HG02588 (cell line): ENCODE measurements around the gene ADAMTS3.
"Not testable (repeated sequence)": the region's sequence is repeated elsewhere in the genome, so short reads cannot be mapped to it uniquely, and the experiment has no call there.

Experiments used
- ATAC-seq: cut with Tn5 transposase; IDR thresholded peaks from one replicate; pipeline ENCODE4 v1.9.1; 2021; ENCODE audit warnings: mild to moderate bottlenecking, moderate library complexity; ENCODE audit not compliant: unreplicated experiment

The ADAMTS3 gene

GRCh38 chr4:72484981-72485380, 84.0 kb downstream of the ADAMTS3 start:
- no peak for ATAC-seq

DNA sequence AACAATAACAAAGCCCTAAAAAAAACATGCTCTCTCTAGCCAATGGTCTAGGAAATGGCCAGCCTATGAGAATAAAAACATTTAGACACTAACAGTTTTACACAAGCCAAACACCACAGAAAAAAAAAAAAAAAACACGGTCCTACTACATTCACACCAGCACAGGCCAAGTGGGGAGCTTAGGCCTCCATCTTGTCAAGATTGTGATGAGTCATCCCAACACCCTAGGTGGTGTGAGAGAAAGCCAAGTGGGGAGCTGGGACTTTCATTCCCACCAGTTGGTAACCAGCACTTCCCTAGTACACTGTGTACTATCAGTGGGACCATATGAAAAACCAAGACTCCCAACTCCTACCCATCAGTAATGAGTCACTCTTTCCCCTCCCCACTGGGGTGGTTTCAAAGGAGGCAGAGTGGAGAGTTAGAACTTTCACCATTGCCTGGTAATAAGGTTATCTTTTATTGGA, 95.6 kb downstream of the ADAMTS3 start:
- ATAC-seq: no peak

- no peak for ATAC-seq
Observed at GRCh38 chr4:72471816-72472215, 97.2 kb downstream of the ADAMTS3 start.

DNA sequence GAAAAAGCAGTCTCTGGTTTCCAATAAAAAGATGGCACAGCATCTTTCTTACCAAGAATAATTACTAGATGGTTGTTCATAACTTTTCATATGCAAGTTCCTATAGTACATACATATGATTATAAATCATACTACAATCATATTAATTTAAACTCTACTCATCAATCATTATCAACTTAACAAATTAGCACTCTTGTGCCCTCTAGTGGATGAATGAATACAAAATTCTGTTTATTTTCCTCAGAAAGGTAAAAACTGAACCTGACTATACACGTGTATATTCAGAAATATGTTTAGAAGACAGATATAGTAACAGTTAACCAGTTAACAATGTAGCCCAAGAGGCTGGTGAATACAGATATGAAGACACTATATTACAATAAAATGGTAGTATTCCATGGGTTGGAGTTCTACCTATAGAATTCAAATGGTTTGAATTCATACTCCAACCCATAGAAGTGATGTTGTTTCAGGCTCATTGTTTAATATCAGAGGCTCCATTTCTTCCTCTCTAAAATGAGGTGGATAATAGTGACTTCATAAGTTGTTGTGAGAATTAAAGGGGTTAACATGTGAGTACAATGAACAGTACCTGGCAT, 100.0 kb downstream of the ADAMTS3 start:
- no peak for ATAC-seq

DNA sequence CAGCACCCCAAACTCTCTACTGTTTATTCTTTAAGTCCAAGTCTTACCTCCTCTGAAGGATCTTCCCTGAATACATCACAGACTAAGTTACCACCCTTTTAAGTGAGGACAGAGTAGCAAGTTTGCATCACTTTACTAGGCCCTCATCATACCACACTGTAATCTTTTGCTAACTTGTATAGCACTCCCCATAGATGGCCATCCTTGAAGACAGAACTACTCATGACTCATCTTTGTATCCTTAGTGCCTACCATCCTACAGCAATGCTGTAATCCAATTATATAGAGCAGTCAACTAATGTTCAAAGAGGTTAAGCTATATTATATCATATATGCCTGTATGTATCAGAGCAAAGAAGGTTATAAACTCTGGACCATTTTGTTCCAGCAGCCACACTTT, 101.4 kb downstream of the ADAMTS3 start:
- no peak for ATAC-seq

DNA sequence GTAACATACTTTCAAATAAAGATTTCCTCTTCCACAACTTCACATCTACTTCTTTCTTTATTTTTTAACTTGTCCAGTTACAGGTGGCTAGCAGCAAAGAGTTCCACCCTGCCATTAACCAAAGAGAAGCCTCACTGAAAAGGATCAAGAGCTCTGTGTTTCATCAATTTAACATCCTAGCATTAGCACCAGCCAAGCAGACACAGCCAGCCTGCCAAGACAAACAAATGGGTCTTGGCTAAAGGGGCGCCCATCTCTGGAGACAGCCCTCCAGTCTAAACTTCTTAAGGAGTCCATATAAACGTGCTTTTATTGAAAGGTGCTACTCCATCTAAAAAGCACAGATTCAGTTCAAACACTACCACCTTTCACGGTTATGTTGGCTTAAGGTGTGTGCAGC, 105.3 kb downstream of the ADAMTS3 start:
- ATAC-seq: no peak

DNA sequence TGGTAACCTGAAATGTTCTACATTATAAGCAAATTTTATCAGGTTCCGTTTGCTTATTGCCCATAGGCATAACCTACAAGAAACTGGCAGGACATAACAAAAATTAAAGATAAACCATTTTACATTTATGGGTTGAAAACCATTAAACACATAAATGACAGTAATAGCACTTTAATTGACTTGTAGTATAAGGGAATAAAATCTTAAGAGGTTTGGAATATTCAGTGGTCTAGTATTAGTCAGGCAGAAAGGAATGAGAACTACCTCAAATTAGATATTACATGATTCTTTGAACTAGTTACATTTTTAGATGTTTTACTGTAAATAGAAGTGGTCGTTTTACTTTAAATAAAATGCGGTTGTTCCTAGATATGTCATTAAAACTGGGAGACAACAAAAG, 111.9 kb downstream of the ADAMTS3 start:
- no peak for ATAC-seq

GRCh38 chr4:72451349-72451748, 117.7 kb downstream of the ADAMTS3 start:
- no peak for ATAC-seq

DNA sequence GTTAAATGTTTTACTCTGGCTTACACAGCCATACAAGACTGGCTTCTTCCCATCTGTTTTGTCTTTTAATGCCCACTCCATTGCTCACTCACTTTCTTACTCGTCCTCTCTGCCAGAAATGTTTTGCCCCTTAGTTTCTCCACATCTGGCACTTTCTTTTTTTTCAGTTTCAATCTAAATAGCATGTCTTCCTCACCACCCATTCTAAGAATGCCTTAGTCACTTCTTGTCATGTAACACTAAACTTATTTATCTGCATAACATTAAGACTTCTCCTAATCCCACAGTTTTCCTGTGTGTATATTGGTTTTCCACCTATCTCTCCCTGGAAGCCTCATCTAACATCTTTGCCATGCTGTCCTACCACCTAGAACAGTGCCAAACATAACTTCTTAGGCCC, 119.3 kb downstream of the ADAMTS3 start:
- ATAC-seq: no peak

GRCh38 chr4:72448231-72448630, 120.8 kb downstream of the ADAMTS3 start:
- ATAC-seq: no peak

GRCh38 chr4:72446353-72447055, 122.5 kb downstream of the ADAMTS3 start:
- ATAC-seq: no peak

DNA sequence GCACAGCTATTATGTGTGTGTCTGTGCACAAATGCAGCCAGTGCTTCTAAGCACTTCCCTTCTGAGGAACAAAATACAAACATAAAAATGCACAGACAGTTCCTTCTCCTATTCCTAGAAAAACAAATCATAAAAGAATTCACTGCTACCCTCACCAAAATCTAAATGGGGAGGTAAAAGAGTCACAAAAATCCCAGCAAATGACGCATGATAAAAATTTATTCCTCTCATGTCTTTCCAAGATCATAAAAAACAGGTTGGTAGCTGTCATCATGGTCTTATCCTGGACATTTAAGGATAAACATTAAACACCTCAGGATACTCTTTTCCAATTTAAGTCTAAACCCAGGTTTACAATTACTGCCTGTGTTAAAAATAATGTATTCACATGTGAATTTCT, 124.9 kb downstream of the ADAMTS3 start:
- ATAC-seq: no peak

GRCh38 chr4:72442715-72443114, 126.3 kb downstream of the ADAMTS3 start:
- ATAC-seq: no peak

DNA sequence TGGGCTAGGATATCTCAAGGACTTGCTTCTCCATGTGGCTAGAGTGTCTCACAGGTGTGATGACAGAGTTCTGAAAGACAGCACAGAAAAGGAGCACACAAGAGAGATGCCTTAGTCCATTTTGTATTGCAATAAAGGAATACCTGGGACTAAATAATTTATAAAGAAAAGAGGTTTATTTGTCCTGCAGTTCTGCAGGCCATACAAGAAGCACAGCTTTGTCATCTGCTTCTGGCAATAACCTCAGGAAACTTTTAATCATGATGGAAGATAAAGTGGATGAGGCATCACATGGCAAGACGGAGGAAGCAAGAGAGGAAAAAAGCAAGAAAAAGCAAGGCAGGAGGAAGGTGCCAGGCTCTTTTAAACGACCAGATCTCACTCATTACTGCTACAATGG, 126.9 kb downstream of the ADAMTS3 start:
- no peak for ATAC-seq

- no peak for ATAC-seq
Observed at GRCh38 chr4:72440386-72440785, 128.6 kb downstream of the ADAMTS3 start.

DNA sequence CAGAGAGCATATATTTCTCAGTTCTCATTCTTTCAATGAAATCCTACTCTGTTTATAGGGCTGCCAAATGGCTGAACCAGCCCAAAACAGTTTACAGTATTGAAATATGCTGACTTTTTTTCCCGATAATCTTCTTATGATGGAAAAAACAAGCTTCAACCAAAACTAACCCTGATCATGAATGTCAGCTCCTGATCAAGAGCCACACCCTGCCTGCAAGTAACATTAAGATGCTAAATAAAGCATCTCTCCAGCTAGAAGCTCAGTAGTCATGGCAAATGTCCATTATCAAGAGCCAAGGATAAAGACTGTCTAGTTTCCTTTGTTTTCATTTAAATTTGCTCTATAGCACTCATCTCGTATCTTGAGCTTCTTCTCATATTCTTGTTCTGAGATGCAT, 136.0 kb downstream of the ADAMTS3 start:
- ATAC-seq: no peak

GRCh38 chr4:72432282-72432681, 136.7 kb downstream of the ADAMTS3 start:
- ATAC-seq: no peak

DNA sequence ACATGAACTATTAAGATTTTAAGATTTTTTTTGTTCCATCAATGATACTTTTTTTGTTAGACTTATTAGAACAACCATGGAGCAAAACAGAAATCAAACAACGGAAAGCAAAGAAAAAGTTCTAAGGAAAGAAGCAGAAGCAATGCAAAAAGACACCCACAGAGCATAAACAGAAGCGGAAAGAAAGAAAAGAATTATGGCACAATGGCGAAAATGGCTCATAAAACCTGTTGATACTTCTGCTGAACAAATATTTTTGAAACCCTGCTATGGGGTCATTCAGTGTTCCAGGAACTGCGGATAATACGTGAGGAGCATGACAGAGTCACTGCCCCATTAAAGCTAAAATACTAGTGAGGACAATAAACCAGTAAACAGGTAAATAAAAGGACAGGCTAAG, 138.0 kb downstream of the ADAMTS3 start:
- no peak for ATAC-seq

DNA sequence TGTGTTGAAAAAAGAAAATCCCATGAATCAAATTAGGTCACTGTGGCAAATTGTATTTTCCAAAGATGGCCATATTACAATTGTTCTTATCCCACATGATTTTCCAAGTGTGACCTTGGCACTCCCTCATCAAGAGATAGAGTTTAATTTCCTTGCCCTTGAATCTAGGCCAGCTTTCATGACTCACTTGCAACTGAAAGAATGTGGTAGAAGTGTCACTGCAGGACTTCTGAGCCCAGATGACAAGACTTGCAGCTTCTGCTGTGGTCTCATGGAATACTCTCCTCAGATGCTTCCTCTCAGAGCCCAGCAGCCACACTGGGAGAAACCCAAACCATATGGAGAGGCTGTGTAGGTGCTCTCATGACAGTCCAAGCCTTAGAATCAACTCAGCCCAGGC, 139.0 kb downstream of the ADAMTS3 start:
- ATAC-seq: no peak

- no peak for ATAC-seq
Observed at GRCh38 chr4:72429397-72429889, 139.6 kb downstream of the ADAMTS3 start.

- ATAC-seq: no peak
Observed at GRCh38 chr4:72427057-72427456, 142.0 kb downstream of the ADAMTS3 start.

GRCh38 chr4:72425908-72426307, 143.1 kb downstream of the ADAMTS3 start:
- not testable (repeated sequence) for ATAC-seq

GRCh38 chr4:72424006-72424405, 145.0 kb downstream of the ADAMTS3 start:
- ATAC-seq: no peak
